HEK293 (cell line): ENCODE results near the gene PSD4.

ENCODE experiments used
- CTCF ChIA-PET: fragments of 350-600 bp; formaldehyde crosslinking; extraction: SDS; loops from one replicate; lab custom pipeline; 2021; ENCODE audit warnings: antibody characterized with exemption; lab: Yijun Ruan, JAX
- POLR2A ChIA-PET: fragments of 300-600 bp; formaldehyde crosslinking; extraction: SDS; loops from one replicate; lab custom pipeline; 2020; ENCODE audit warnings: antibody characterized with exemption, inconsistent platforms; lab: Yijun Ruan, JAX
- H3K27ac ChIP-seq: fragments of 200-500 bp; sonication (Bioruptor generic); 2 replicates; pipeline ENCODE4 v1.5.1; 2014; ENCODE audit warnings: low read depth, low read length, control low read depth, inconsistent platforms; ENCODE audit errors: extremely low read depth
- H3K36me3 ChIP-seq, 2 experiments: fragments of 200-500 bp in 1 of 2; sonication (Bioruptor generic) in 1 of 2; 1 replicate in 1 of 2; 2 replicates in 1 of 2; pipeline ENCODE4 v1.5.1; 2014 to 2017; ENCODE audit warnings: inconsistent platforms in 2 of 2, low read length in 2 of 2; ENCODE audit not compliant: control insufficient read depth in 2 of 2, insufficient read depth in 1 of 2
- H3K4me1 ChIP-seq: fragments of 200-500 bp; sonication (Bioruptor generic); 2 replicates; pipeline ENCODE4 v1.5.1; 2014; ENCODE audit warnings: mild to moderate bottlenecking, low read length, inconsistent platforms; ENCODE audit not compliant: control insufficient read depth, insufficient read depth
- H3K4me3 ChIP-seq: 2 replicates; pipeline ENCODE4 v1.5.1; 2011; ENCODE audit warnings: low read depth, mild to moderate bottlenecking, control low read depth, low read length, moderate library complexity
- H3K9me3 ChIP-seq: fragments of 200-500 bp; sonication (Bioruptor generic); 2 replicates; pipeline ENCODE4 v1.5.1; 2014; ENCODE audit warnings: low read depth, low read length, inconsistent platforms; ENCODE audit not compliant: control insufficient read depth, insufficient read depth
- GFI1B ChIP-seq: fragments of 450-650 bp; formaldehyde crosslinking; IDR thresholded peaks from 2 replicates; pipeline ENCODE4 v1.5.1; 2016; ENCODE audit warnings: missing biosample characterization, missing genetic modification characterization
- GLIS2 ChIP-seq: fragments of 450-650 bp; formaldehyde crosslinking; IDR thresholded peaks from 2 replicates; pipeline ENCODE4 v1.5.1; 2016; ENCODE audit warnings: missing biosample characterization, missing genetic modification characterization
- ZNF148 ChIP-seq: fragments of 450-650 bp; formaldehyde crosslinking; IDR thresholded peaks from 2 replicates; pipeline ENCODE4 v1.5.0; 2017; ENCODE audit warnings: missing biosample characterization, missing genetic modification characterization, borderline replicate concordance
- ZNF23 ChIP-seq: fragments of 450-650 bp; formaldehyde crosslinking; IDR thresholded peaks from 2 replicates; pipeline ENCODE4 v1.5.1; 2016; ENCODE audit warnings: missing biosample characterization, missing genetic modification characterization, borderline replicate concordance
- ZNF394 ChIP-seq: fragments of 450-650 bp; formaldehyde crosslinking; IDR thresholded peaks from 2 replicates; pipeline ENCODE4 v1.5.1; 2016; ENCODE audit warnings: missing biosample characterization, missing genetic modification characterization, mild to moderate bottlenecking, moderate library complexity, borderline replicate concordance
- ZNF549 ChIP-seq: fragments of 450-650 bp; IDR thresholded peaks from 2 replicates; pipeline ENCODE4 v1.5.1; 2018; ENCODE audit warnings: missing biosample characterization, missing genetic modification characterization, mild to moderate bottlenecking, inconsistent platforms, moderate library complexity
- ZNF585B ChIP-seq: fragments of 450-650 bp; formaldehyde crosslinking; IDR thresholded peaks from 2 replicates; pipeline ENCODE4 v1.5.1; 2016; ENCODE audit warnings: missing biosample characterization, missing genetic modification characterization
- ZNF596 ChIP-seq: fragments of 450-650 bp; IDR thresholded peaks from 2 replicates; pipeline ENCODE4 v1.5.0; 2018; ENCODE audit warnings: missing biosample characterization, mild to moderate bottlenecking, missing genetic modification characterization, moderate library complexity
- ZNF645 ChIP-seq: fragments of 450-650 bp; formaldehyde crosslinking; IDR thresholded peaks from 2 replicates; pipeline ENCODE4; 2016; ENCODE audit warnings: missing biosample characterization, missing genetic modification characterization
- ZNF677 ChIP-seq: fragments of 450-650 bp; IDR thresholded peaks from 2 replicates; pipeline ENCODE4 v1.5.0; 2018; ENCODE audit warnings: missing biosample characterization, mild to moderate bottlenecking, missing genetic modification characterization, moderate library complexity
- ZNF707 ChIP-seq: fragments of 450-650 bp; formaldehyde crosslinking; IDR thresholded peaks from 2 replicates; pipeline ENCODE4 v1.5.1; 2016; ENCODE audit warnings: missing biosample characterization, missing genetic modification characterization
- ZNF76 ChIP-seq: fragments of 450-650 bp; formaldehyde crosslinking; IDR thresholded peaks from 2 replicates; pipeline ENCODE4; 2016; ENCODE audit warnings: low read depth, missing biosample characterization, missing genetic modification characterization, borderline replicate concordance
- ZNF768 ChIP-seq: fragments of 450-650 bp; formaldehyde crosslinking; IDR thresholded peaks from 2 replicates; pipeline ENCODE4 v1.5.1; 2018; ENCODE audit warnings: missing biosample characterization, mild to moderate bottlenecking, missing genetic modification characterization
- ZSCAN30 ChIP-seq: fragments of 450-650 bp; IDR thresholded peaks from 2 replicates; pipeline ENCODE4 v1.5.1; 2018; ENCODE audit warnings: missing biosample characterization, mild to moderate bottlenecking, missing genetic modification characterization, moderate library complexity
- TF ChIP-seq, protein P1 (sequence below): fragments of 450-650 bp; formaldehyde crosslinking; IDR thresholded peaks from 2 replicates; pipeline ENCODE4 v1.5.1; 2016; ENCODE audit warnings: missing biosample characterization, missing genetic modification characterization
- TF ChIP-seq, protein P2 (sequence below): fragments of 450-650 bp; formaldehyde crosslinking; IDR thresholded peaks from 2 replicates; pipeline ENCODE4 v1.5.1; 2016; ENCODE audit warnings: missing biosample characterization, missing genetic modification characterization

Gene PSD4

GRCh38 chr2:113132414-113133021 lies 41.3 kb upstream of the PSD4 start:
- H3K4me1 ChIP-seq = no peaks in the 10 kb centered on the region
- H3K4me3 ChIP-seq = no peak overlapping the region
- ChIA-PET CTCF (interaction anchor here (1.2 to 1.6 kb wide), 2 partner anchors 52 to 66 kb away, joined by 5 to 8 read pairs; no protein-coding TSS in a partner anchor), POLR2A (no interaction called here)
- TF ChIP-seq ZNF677 (tag by site-specific recombination) (no peak), ZNF549 (tag by site-specific recombination) (no peak), ZNF76 (tag by site-specific recombination) (no peak)
- H3K27ac ChIP-seq = no peak overlapping the region
- no peaks in the 10 kb centered on the region for H3K36me3 ChIP-seq
- H3K9me3 ChIP-seq = no peaks in the 10 kb centered on the region

DNA sequence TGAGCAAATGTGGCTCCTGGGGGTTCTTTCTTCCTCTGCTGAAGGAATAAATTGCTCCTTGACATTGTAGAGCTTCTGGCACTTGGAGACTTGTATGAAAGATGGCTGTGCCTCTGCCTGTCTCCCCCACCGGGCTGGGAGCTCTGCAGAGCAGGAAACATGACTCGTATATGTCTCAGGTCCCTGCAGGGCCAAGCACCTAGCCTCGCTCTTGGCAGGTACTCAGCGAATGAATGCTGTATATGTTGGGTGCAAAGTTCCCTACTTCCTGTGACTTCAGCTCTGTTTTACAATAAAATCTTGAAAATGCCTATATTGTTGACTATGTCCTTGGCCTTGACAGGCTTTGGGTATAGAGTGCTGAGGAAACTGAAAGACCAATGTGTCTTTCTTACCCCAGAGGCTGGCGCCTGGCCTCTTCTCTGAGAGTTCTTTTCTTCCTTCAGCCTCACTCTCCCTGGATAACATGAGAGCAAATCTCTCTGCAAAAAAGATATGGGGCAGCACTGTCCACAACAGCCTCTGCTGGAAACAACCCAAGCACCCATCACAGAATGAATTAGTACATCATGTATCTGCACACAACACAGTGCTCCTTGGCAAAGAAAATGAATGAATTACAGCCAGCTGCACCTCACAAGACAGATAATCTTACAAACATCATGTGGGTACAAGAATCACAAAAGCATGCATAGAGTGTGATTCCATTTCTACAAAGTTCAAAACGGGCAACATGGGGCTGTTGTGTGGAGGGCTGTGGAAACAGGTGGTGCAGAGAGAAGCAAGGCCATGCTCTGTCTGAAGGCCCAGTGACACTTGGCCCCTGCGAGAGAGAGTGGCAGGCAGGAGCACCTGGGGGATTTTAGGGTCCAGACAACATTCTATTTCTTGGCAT lies 39.8 kb upstream of the PSD4 start:
- ChIA-PET CTCF (interaction anchor here (0.6 to 9.6 kb wide), 7 partner anchors 14 to 237 kb away, joined by 3 to 177 read pairs (median 5); no protein-coding TSS in a partner anchor), POLR2A (no interaction called here)
- no peak for TF ChIP-seq GLIS2 (tag by site-specific recombination)
- TF ChIP-seq, protein P1, sequence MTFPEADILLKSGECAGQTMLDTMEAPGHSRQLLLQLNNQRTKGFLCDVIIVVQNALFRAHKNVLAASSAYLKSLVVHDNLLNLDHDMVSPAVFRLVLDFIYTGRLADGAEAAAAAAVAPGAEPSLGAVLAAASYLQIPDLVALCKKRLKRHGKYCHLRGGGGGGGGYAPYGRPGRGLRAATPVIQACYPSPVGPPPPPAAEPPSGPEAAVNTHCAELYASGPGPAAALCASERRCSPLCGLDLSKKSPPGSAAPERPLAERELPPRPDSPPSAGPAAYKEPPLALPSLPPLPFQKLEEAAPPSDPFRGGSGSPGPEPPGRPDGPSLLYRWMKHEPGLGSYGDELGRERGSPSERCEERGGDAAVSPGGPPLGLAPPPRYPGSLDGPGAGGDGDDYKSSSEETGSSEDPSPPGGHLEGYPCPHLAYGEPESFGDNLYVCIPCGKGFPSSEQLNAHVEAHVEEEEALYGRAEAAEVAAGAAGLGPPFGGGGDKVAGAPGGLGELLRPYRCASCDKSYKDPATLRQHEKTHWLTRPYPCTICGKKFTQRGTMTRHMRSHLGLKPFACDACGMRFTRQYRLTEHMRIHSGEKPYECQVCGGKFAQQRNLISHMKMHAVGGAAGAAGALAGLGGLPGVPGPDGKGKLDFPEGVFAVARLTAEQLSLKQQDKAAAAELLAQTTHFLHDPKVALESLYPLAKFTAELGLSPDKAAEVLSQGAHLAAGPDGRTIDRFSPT = no peak
- TF ChIP-seq ZNF596 (tag by site-specific recombination) = no peak
- TF ChIP-seq ZNF23 (tag by site-specific recombination) = no peak
- TF ChIP-seq ZNF148 (tag by site-specific recombination) = no peak
- TF ChIP-seq GFI1B (tag by site-specific recombination) = no peak
- no peak for TF ChIP-seq ZNF585B (tag by site-specific recombination)
- TF ChIP-seq ZNF707 = no peak
- TF ChIP-seq, protein P2, sequence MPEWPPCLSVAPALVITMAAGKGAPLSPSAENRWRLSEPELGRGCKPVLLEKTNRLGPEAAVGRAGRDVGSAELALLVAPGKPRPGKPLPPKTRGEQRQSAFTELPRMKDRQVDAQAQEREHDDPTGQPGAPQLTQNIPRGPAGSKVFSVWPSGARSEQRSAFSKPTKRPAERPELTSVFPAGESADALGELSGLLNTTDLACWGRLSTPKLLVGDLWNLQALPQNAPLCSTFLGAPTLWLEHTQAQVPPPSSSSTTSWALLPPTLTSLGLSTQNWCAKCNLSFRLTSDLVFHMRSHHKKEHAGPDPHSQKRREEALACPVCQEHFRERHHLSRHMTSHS (tag by site-specific recombination) = no peak
- no peak for TF ChIP-seq ZNF768 (tag by site-specific recombination)
- TF ChIP-seq ZNF645 = no peak
- no peak for TF ChIP-seq ZSCAN30 (tag by site-specific recombination)
- no peak for TF ChIP-seq ZNF394 (tag by site-specific recombination)
- Histone ChIP-seq H3K4me1 (no peaks in the 10 kb centered on the region), H3K27ac (no peak overlapping the region), H3K4me3 (no peak overlapping the region), H3K9me3 (no peaks in the 10 kb centered on the region), H3K36me3 (no peaks in the 10 kb centered on the region)
